ENCODE results near the gene AXDND1. TPM values are rescaled to one million over a fixed set of nuclear protein-coding genes. Genes with fewer than 3 reads are reported as not detected.

AXDND1 gene
- total and polyA plus RNA-seq, 2 experiments from 2014 or later = not detected

GRCh38 chr1:179591592-179592580 is 226.1 kb downstream of the AXDND1 start, which contains the start of gene TDRD5:
Gene TDRD5 (plus strand): TSS chr1:179591832. CDS start chr1:179592616, 784 bp downstream.
- Histone ChIP-seq H3K4me3 (peak within 1 kb of the TSS; percentile 56), H4K20me1 (replicated peaks; ENCODE audit: insufficient read depth) (no peaks in the 10 kb centered on the region; the same call in 1 of the 2 replicates), H2AFZ (peak within 1 kb of the TSS; percentile 96), H3K79me2 (replicated peaks; ENCODE audit: insufficient read depth) (no peaks in the 10 kb centered on the region), H3K27ac (ENCODE audit: low read depth) (no peak within 1 kb of the TSS), H3K27me3 (ENCODE audit: insufficient read depth) (peaks cover 71% of the 10 kb centered on the region), H3K36me3 (ENCODE audit: insufficient read depth) (no peaks in the 10 kb centered on the region), H3K4me1 (ENCODE audit: insufficient read depth) (peaks cover 4% of the 10 kb centered on the region; the same call in 1 of the 2 replicates), H3F3A (replicated peaks; ENCODE audit: low read depth) (0 out of 2 replicates have a peak, but pooled peaks cover 9% of the 10 kb centered on the region), H3K9me2 (ENCODE audit: insufficient read depth) (peaks cover 6% of the 10 kb centered on the region; the same call in 1 of the 2 replicates), H3K4me2 (peak within 1 kb of the TSS; percentile 88)
- DNase-seq (ENCODE audit: low spot score) (peak; percentile 88), ATAC-seq (peak; percentile 91)
- Mint-ChIP-seq H3K4me1 (peaks cover under 1% of the 10 kb centered on the region; the same call in 1 of the 3 replicates), H3K9me3 (peaks cover 6% of the 10 kb centered on the region; the same call in 1 of the 3 replicates), H3K4me3 (peak within 1 kb of the TSS; percentile 49; the same call in 2 of the 3 replicates), H3K36me3 (ENCODE audit: low read depth) (no peaks in the 10 kb centered on the region), H3K27ac (no peak within 1 kb of the TSS), H3K27me3 (ENCODE audit: insufficient read depth, low read depth, poor library complexity) (peaks cover 37% of the 10 kb centered on the region)
- no peak for TF ChIP-seq POLR2AphosphoS5 (IDR thresholded peaks at IDR 0.05; ENCODE audit: low read depth)
- TF ChIP-seq, protein P1, sequence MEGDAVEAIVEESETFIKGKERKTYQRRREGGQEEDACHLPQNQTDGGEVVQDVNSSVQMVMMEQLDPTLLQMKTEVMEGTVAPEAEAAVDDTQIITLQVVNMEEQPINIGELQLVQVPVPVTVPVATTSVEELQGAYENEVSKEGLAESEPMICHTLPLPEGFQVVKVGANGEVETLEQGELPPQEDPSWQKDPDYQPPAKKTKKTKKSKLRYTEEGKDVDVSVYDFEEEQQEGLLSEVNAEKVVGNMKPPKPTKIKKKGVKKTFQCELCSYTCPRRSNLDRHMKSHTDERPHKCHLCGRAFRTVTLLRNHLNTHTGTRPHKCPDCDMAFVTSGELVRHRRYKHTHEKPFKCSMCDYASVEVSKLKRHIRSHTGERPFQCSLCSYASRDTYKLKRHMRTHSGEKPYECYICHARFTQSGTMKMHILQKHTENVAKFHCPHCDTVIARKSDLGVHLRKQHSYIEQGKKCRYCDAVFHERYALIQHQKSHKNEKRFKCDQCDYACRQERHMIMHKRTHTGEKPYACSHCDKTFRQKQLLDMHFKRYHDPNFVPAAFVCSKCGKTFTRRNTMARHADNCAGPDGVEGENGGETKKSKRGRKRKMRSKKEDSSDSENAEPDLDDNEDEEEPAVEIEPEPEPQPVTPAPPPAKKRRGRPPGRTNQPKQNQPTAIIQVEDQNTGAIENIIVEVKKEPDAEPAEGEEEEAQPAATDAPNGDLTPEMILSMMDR (conservative IDR thresholded peaks at IDR 0.05; ENCODE audit: low read depth in 2 of 2) = peak; percentile 14 to 62

DNA sequence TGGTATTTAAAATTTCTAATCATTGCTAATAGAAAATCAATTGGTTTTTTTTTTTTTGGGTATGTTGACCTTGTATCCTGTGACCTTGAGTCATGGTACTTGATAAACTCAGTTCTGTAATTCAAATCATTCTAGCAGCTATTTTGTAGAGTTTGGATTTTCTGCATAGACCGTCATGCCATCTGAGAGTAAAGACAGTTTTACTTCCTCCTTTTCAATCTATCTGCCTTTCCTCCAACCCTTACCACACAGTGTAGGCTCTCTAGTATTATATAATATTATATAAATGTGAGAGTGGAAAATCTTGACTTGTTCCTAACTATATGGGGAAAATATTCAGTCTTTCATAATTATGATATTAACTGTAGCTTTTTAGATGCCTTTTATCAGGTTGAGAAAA is 232.9 kb downstream of the AXDND1 start:
- Histone ChIP-seq H3K4me1 (ENCODE audit: insufficient read depth) (no peaks in the 10 kb centered on the region), H3K27me3 (ENCODE audit: insufficient read depth) (peaks cover 10% of the 10 kb centered on the region), H3F3A (replicated peaks; ENCODE audit: low read depth) (no peaks in the 10 kb centered on the region), H3K4me3 (no peak overlapping the region), H3K27ac (ENCODE audit: low read depth) (no peak overlapping the region), H3K9me2 (ENCODE audit: insufficient read depth) (no peaks in the 10 kb centered on the region), H3K4me2 (no peak overlapping the region), H2AFZ (no peak overlapping the region), H3K36me3 (ENCODE audit: insufficient read depth) (no peaks in the 10 kb centered on the region), H4K20me1 (replicated peaks; ENCODE audit: insufficient read depth) (no peaks in the 10 kb centered on the region; the same call in 1 of the 2 replicates), H3K79me2 (replicated peaks; ENCODE audit: insufficient read depth) (no peaks in the 10 kb centered on the region)
- H3K9me3 Mint-ChIP-seq = peaks cover 13% of the 10 kb centered on the region; the same call in 2 of the 3 replicates
- ATAC-seq (no peak), DNase-seq (ENCODE audit: low spot score) (no peak)
- TF ChIP-seq NANOG (IDR thresholded peaks at IDR 0.05; ENCODE audit: borderline replicate concordance) = no peak
- TF ChIP-seq, protein P1 (conservative IDR thresholded peaks at IDR 0.05; ENCODE audit: low read depth in 2 of 2) = no peak
- no peak for TF ChIP-seq STAT1 (IDR thresholded peaks at IDR 0.05; ENCODE audit: unreplicated experiment)
- no peak for TF ChIP-seq ZNF462 (CRISPR knock-in tag; IDR thresholded peaks at IDR 0.05)
- TF ChIP-seq ZNF114 (CRISPR knock-in tag; IDR thresholded peaks at IDR 0.05) = no peak
- no peaks in the 10 kb centered on the region for H3K4me1 Mint-ChIP-seq
- no peak overlapping the region for H3K27ac Mint-ChIP-seq
- peaks cover under 1% of the 10 kb centered on the region for H3K27me3 Mint-ChIP-seq (ENCODE audit: insufficient read depth, low read depth, poor library complexity)
- H3K36me3 Mint-ChIP-seq (ENCODE audit: low read depth) = no peaks in the 10 kb centered on the region
- H3K4me3 Mint-ChIP-seq = no peak overlapping the region

Measured in GM23338 (cell line).